Measurements from ENCODE around the gene PAQR3.

PAQR3 gene

DNA sequence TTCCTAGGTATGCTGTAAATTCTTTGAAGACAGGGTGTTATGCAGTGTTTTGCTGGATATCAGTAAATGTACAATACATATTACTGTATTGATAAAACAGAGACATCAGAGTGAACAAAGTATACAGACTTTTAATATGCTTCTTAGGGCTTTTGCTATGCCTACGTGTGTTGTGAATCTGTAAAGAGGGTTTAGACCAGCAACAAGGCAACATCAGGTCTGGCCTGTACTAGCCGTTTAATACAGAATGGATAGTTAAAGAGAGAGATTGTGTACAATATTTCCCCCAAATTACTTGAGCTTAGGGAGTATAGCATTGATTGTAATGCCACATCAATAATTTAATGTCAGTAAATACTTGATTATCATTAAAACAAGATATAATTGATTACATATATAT, 75.2 kb downstream of the PAQR3 start:
- DNase-seq (ENCODE audit: insufficient read length, low spot score) (no peak), FAIRE-seq (no peak)
- TF ChIP-seq, protein P1, sequence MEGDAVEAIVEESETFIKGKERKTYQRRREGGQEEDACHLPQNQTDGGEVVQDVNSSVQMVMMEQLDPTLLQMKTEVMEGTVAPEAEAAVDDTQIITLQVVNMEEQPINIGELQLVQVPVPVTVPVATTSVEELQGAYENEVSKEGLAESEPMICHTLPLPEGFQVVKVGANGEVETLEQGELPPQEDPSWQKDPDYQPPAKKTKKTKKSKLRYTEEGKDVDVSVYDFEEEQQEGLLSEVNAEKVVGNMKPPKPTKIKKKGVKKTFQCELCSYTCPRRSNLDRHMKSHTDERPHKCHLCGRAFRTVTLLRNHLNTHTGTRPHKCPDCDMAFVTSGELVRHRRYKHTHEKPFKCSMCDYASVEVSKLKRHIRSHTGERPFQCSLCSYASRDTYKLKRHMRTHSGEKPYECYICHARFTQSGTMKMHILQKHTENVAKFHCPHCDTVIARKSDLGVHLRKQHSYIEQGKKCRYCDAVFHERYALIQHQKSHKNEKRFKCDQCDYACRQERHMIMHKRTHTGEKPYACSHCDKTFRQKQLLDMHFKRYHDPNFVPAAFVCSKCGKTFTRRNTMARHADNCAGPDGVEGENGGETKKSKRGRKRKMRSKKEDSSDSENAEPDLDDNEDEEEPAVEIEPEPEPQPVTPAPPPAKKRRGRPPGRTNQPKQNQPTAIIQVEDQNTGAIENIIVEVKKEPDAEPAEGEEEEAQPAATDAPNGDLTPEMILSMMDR (IDR thresholded peaks at IDR 0.05; ENCODE audit: insufficient read depth, missing control alignments), result no peak

DNA sequence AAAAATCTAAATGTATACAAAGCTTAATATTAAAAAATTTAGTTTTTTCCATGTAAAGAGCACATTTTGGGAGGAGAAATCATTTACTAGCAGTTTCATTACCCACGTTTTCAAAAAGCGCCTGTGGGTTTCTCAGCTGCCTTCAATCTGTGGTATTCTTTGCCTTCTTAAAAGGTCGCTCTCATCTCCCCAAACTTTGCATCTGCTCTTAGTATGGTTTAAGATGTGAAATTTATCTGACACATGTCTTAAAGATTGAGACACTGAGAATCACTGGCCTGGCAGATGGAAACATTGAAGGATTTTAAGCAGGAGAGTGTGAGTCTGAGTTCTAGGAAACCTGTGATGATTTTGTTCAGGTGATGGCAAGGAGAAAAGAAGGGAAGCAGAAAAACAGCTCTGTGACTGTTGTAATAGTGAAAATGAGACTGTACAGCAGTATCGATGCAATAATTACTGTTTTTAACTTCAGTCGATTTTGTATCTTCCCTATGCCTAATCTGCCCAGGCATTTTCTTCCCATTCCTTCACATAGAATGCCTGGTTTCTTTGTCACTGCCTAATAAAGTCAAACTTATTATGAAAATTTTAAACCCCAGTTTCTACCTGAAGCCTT, 75.9 kb downstream of the PAQR3 start:
- FAIRE-seq (no peak), DNase-seq (ENCODE audit: insufficient read length, low spot score) (no peak)
- TF ChIP-seq, protein P1 (IDR thresholded peaks at IDR 0.05; ENCODE audit: insufficient read depth, missing control alignments), result no peak

DNA sequence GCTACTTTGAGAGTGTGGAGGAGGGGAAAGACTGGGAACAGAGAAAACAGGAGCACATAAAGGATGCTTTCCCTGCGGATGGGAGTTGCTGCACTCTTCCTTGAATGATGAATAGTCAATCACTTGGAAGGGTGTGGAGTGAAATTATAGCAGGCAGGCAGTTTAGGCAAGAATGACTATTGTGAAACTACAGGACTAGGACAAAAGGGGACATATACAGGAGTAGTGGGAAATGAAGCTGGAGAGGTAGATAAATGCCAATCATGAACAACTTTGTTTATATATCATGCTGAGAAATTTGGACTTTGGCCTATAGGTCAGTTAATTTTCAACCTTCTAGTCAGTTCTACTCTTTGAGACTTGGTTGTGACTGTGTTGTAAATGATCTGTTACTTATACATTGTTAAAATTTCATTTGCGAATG, 76.9 kb downstream of the PAQR3 start:
- TF ChIP-seq, protein P1 (IDR thresholded peaks at IDR 0.05; ENCODE audit: insufficient read depth, missing control alignments), result no peak
- FAIRE-seq (no peak), DNase-seq (ENCODE audit: insufficient read length, low spot score) (no peak)
